HEK293 (cell line): ENCODE measurements around the gene TP53I3.

Experiments
- CTCF ChIA-PET: fragments of 350-600 bp; formaldehyde crosslinking; extraction: SDS; loops from one replicate; lab custom pipeline; 2021; ENCODE audit warnings: antibody characterized with exemption; lab: Yijun Ruan, JAX
- POLR2A ChIA-PET: fragments of 300-600 bp; formaldehyde crosslinking; extraction: SDS; loops from one replicate; lab custom pipeline; 2020; ENCODE audit warnings: antibody characterized with exemption, inconsistent platforms; lab: Yijun Ruan, JAX
- H3K27ac ChIP-seq: fragments of 200-500 bp; sonication (Bioruptor generic); 2 replicates; pipeline ENCODE4 v1.5.1; 2014; ENCODE audit warnings: low read depth, low read length, control low read depth, inconsistent platforms; ENCODE audit errors: extremely low read depth
- H3K36me3 ChIP-seq, 2 experiments: fragments of 200-500 bp in 1 of 2; sonication (Bioruptor generic) in 1 of 2; 1 replicate in 1 of 2; 2 replicates in 1 of 2; pipeline ENCODE4 v1.5.1; 2014 to 2017; ENCODE audit warnings: inconsistent platforms in 2 of 2, low read length in 2 of 2; ENCODE audit not compliant: control insufficient read depth in 2 of 2, insufficient read depth in 1 of 2
- H3K4me1 ChIP-seq: fragments of 200-500 bp; sonication (Bioruptor generic); 2 replicates; pipeline ENCODE4 v1.5.1; 2014; ENCODE audit warnings: mild to moderate bottlenecking, low read length, inconsistent platforms; ENCODE audit not compliant: control insufficient read depth, insufficient read depth
- H3K4me3 ChIP-seq: 2 replicates; pipeline ENCODE4 v1.5.1; 2011; ENCODE audit warnings: low read depth, mild to moderate bottlenecking, control low read depth, low read length, moderate library complexity
- H3K9me3 ChIP-seq: fragments of 200-500 bp; sonication (Bioruptor generic); 2 replicates; pipeline ENCODE4 v1.5.1; 2014; ENCODE audit warnings: low read depth, low read length, inconsistent platforms; ENCODE audit not compliant: control insufficient read depth, insufficient read depth
- INSM2 ChIP-seq: fragments of 450-650 bp; formaldehyde crosslinking; IDR thresholded peaks from 2 replicates; pipeline ENCODE4 v1.5.1; 2016; ENCODE audit warnings: missing biosample characterization, missing genetic modification characterization
- SP7 ChIP-seq: fragments of 450-650 bp; formaldehyde crosslinking; IDR thresholded peaks from 2 replicates; pipeline ENCODE4 v1.5.1; 2016; ENCODE audit warnings: missing biosample characterization, missing genetic modification characterization
- ZBTB11 ChIP-seq: fragments of 450-650 bp; formaldehyde crosslinking; conservative IDR thresholded peaks from 2 replicates; pipeline ENCODE4 v1.5.1; 2016; ENCODE audit warnings: low read depth, missing biosample characterization, missing genetic modification characterization
- ZBTB20 ChIP-seq: fragments of 450-650 bp; formaldehyde crosslinking; IDR thresholded peaks from 2 replicates; pipeline ENCODE4 v1.5.1; 2016; ENCODE audit warnings: missing biosample characterization, missing genetic modification characterization
- ZBTB26 ChIP-seq: fragments of 450-650 bp; formaldehyde crosslinking; optimal IDR thresholded peaks from 2 replicates; pipeline ENCODE3; 2016; ENCODE audit warnings: missing biosample characterization, mild to moderate bottlenecking, missing genetic modification characterization
- ZNF112 ChIP-seq: fragments of 450-650 bp; formaldehyde crosslinking; IDR thresholded peaks from 2 replicates; pipeline ENCODE4 v1.5.0; 2017; ENCODE audit warnings: missing biosample characterization, missing genetic modification characterization
- ZNF211 ChIP-seq: fragments of 450-650 bp; formaldehyde crosslinking; IDR thresholded peaks from 2 replicates; pipeline ENCODE4 v1.5.1; 2016; ENCODE audit warnings: low read depth, missing biosample characterization, missing genetic modification characterization
- ZNF223 ChIP-seq: fragments of 450-650 bp; formaldehyde crosslinking; IDR thresholded peaks from 2 replicates; pipeline ENCODE4 v1.5.1; 2016; ENCODE audit warnings: missing biosample characterization, missing genetic modification characterization
- ZNF23 ChIP-seq: fragments of 450-650 bp; formaldehyde crosslinking; IDR thresholded peaks from 2 replicates; pipeline ENCODE4 v1.5.1; 2016; ENCODE audit warnings: missing biosample characterization, missing genetic modification characterization, borderline replicate concordance
- ZNF280D ChIP-seq: fragments of 450-650 bp; formaldehyde crosslinking; IDR thresholded peaks from 2 replicates; pipeline ENCODE4 v1.5.1; 2016; ENCODE audit warnings: missing biosample characterization, missing genetic modification characterization
- ZNF350 ChIP-seq: fragments of 450-650 bp; formaldehyde crosslinking; IDR thresholded peaks from 2 replicates; pipeline ENCODE4 v1.5.0; 2017; ENCODE audit warnings: missing biosample characterization, mild to moderate bottlenecking, missing genetic modification characterization
- ZNF548 ChIP-seq: fragments of 450-650 bp; formaldehyde crosslinking; IDR thresholded peaks from 2 replicates; pipeline ENCODE4 v1.5.1; 2016; ENCODE audit warnings: missing biosample characterization, missing genetic modification characterization
- ZNF639 ChIP-seq: fragments of 450-650 bp; formaldehyde crosslinking; IDR thresholded peaks from 2 replicates; pipeline ENCODE4 v1.5.1; 2016; ENCODE audit warnings: missing biosample characterization, missing genetic modification characterization
- ZNF692 ChIP-seq: fragments of 450-650 bp; formaldehyde crosslinking; IDR thresholded peaks from 2 replicates; pipeline ENCODE4 v1.5.1; 2016; ENCODE audit warnings: missing biosample characterization, missing genetic modification characterization
- ZNF785 ChIP-seq: fragments of 450-650 bp; formaldehyde crosslinking; IDR thresholded peaks from 2 replicates; pipeline ENCODE4 v1.5.1; 2016; ENCODE audit warnings: missing biosample characterization, missing genetic modification characterization
- ZNF837 ChIP-seq: fragments of 450-650 bp; formaldehyde crosslinking; IDR thresholded peaks from 2 replicates; pipeline ENCODE4 v1.5.1; 2016; ENCODE audit warnings: missing biosample characterization, missing genetic modification characterization
- TF ChIP-seq, protein P1 (sequence below): fragments of 450-650 bp; formaldehyde crosslinking; IDR thresholded peaks from 2 replicates; pipeline ENCODE4 v1.5.1; 2016; ENCODE audit warnings: missing biosample characterization, missing genetic modification characterization

TP53I3 gene

DNA sequence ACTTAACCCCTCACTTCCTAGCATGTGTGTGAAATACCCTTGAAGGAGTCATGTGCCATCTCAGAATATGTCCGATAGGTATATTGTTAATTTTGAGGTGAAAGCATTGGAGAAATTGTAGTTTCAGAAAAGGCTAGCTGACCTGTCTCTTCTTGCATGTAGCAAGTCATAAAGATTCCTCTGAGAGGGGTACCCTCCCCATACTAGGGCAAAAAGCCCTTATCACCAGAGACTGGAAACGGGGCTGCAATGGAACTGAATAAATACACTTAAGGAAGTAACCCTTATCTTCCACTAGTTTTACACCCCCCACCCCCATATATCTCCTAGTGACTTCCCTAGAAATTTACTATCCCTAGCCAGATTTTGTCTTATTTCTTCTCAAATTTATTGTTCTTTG is 6.8 kb downstream of the TP53I3 start:
- Histone ChIP-seq H3K4me1 (peaks cover 7% of the 10 kb centered on the region; the same call in 1 of the 2 replicates), H3K27ac (peak overlapping the region; percentile 47; the same call in 1 of the 2 replicates), H3K36me3 (peaks cover 15 to 53% of the 10 kb centered on the region in 2 experiments), H3K4me3 (no peak overlapping the region), H3K9me3 (no peaks in the 10 kb centered on the region)
- CTCF ChIA-PET = interaction anchor here (0.6 to 1.6 kb wide), 2 partner anchors 152 to 153 kb away, joined by 4 to 5 read pairs; partner anchors contain the start of gene ATAD2B
- POLR2A ChIA-PET = interaction anchor here (1.2 to 2.3 kb wide), 2 partner anchors 31 to 284 kb away, joined by 4 to 41 read pairs; partner anchors contain the start of gene WDCP
- TF ChIP-seq ZNF280D (no peak), INSM2 (no peak), ZBTB26 (tag by site-specific recombination) (no peak), ZBTB11 (tag by site-specific recombination) (no peak), ZNF223 (no peak), ZNF639 (tag by site-specific recombination) (no peak), ZNF112 (no peak), ZNF211 (tag by site-specific recombination) (no peak), SP7 (tag by site-specific recombination) (no peak), ZNF692 (no peak), ZNF23 (tag by site-specific recombination) (no peak), ZNF785 (tag by site-specific recombination) (no peak), ZNF837 (no peak), ZNF350 (tag by site-specific recombination) (no peak), ZBTB20 (tag by site-specific recombination) (no peak), ZNF548 (no peak)
- TF ChIP-seq, protein P1, sequence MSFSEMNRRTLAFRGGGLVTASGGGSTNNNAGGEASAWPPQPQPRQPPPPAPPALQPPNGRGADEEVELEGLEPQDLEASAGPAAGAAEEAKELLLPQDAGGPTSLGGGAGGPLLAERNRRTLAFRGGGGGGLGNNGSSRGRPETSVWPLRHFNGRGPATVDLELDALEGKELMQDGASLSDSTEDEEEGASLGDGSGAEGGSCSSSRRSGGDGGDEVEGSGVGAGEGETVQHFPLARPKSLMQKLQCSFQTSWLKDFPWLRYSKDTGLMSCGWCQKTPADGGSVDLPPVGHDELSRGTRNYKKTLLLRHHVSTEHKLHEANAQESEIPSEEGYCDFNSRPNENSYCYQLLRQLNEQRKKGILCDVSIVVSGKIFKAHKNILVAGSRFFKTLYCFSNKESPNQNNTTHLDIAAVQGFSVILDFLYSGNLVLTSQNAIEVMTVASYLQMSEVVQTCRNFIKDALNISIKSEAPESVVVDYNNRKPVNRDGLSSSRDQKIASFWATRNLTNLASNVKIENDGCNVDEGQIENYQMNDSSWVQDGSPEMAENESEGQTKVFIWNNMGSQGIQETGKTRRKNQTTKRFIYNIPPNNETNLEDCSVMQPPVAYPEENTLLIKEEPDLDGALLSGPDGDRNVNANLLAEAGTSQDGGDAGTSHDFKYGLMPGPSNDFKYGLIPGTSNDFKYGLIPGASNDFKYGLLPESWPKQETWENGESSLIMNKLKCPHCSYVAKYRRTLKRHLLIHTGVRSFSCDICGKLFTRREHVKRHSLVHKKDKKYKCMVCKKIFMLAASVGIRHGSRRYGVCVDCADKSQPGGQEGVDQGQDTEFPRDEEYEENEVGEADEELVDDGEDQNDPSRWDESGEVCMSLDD (tag by site-specific recombination) = no peak
